ENCODE results near the gene SLC22A5.

SLC22A5 gene

DNA sequence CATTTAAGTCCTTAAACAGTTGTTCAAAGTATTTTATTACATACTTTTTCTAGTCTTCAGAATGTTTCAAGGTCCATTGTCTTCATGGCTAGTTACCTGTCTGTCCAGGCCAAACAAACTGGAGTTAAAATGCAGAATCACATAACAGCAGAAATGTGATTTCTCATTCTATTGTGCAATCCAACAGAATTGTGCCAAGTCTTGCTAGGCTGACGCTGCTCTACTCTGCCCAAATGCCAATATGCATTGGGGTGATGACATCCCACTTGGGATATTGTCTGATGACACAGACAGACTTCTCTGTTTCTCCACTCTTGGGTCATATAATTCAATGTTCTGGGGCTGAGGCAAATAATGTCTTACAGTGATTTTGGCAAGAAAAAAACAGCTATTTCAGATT lies 5.2 kb upstream of the SLC22A5 start:
- peak; percentile 92 for DNase-seq (ENCODE audit: low read depth)

DNA sequence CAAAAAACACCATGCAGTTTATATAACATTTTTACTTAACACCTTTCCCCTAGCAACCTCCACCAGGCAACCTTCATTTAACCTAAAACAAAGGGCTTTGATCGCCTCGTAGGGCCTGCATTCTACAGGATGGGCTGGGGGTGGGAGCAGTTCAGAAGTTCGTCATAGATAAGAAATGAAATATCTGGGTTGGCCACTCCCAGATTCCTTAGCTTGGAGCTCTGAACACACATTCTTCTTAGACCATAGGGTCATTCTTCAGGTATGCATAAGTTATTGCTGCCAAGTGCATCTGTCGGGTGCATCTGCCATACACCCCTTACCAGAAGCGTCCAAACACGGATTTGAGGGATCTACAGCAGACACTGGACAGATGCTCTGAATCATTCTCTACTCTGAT lies 4.3 kb upstream of the SLC22A5 start:
- H3K4me3 ChIP-seq (replicated peaks; ENCODE audit: low read depth, low read length), result no peak overlapping the region
- TF ChIP-seq, protein P1, sequence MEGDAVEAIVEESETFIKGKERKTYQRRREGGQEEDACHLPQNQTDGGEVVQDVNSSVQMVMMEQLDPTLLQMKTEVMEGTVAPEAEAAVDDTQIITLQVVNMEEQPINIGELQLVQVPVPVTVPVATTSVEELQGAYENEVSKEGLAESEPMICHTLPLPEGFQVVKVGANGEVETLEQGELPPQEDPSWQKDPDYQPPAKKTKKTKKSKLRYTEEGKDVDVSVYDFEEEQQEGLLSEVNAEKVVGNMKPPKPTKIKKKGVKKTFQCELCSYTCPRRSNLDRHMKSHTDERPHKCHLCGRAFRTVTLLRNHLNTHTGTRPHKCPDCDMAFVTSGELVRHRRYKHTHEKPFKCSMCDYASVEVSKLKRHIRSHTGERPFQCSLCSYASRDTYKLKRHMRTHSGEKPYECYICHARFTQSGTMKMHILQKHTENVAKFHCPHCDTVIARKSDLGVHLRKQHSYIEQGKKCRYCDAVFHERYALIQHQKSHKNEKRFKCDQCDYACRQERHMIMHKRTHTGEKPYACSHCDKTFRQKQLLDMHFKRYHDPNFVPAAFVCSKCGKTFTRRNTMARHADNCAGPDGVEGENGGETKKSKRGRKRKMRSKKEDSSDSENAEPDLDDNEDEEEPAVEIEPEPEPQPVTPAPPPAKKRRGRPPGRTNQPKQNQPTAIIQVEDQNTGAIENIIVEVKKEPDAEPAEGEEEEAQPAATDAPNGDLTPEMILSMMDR (IDR thresholded peaks at IDR 0.05; ENCODE audit: low read length, missing control alignments), result no peak
- DNase-seq (ENCODE audit: low read depth), result peak; percentile 77

More for the DNA sequence above, 5.2 kb upstream of the SLC22A5 start:
- TF ChIP-seq, protein P1 (IDR thresholded peaks at IDR 0.05; ENCODE audit: low read length, missing control alignments), result no peak
- H3K4me3 ChIP-seq (replicated peaks; ENCODE audit: low read depth, low read length), result no peak overlapping the region

DNA sequence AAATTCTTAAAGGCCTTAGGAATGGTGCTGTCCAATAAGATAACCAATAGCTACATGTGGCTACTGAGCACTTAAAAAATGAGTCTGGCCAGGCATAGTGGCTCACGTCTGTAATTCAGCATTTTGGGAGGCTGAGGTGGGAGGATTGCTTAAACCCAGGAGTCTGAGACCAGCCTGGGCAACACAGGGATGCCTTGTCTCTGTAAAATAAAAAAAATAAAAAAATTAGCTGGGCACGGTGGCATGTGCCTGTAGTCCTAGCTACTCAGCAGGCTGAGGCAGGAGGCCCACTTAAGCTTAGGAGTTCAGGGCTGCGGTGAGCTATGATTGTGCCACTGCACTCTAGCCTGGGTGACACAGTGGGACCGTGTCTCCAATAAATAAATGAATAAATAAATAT lies 1.3 kb upstream of the SLC22A5 start:
- TF ChIP-seq, protein P1 (IDR thresholded peaks at IDR 0.05; ENCODE audit: low read length, missing control alignments), result no peak
- H3K4me3 ChIP-seq (replicated peaks; ENCODE audit: low read depth, low read length), result no peak overlapping the region
- DNase-seq (ENCODE audit: low read depth), result no peak

DNA sequence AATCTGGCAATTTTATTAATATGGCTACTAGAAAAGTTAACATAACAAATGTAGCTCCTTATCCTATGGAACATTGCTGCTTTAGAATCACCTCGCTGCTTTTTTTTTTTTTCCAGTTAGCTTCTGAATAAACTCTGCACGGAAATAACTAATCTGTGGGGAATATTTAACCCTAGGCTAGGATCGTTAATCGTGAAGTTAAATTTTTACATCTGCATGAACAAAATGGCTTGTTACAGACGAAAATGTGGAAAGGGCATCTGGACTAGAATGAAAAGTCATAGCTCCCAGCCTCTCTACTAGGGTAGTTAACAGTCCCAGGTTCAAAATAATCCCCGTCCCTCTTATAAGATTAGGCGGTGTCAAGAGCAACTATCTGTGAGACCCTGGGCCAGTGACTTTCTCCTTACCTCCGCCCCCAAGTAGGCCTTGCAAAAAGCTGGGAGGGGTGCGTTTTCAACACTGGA lies 470 bp upstream of the SLC22A5 start:
- TF ChIP-seq, protein P1 (IDR thresholded peaks at IDR 0.05; ENCODE audit: low read length, missing control alignments), result no peak
- peak overlapping the region; percentile 59 for H3K4me3 ChIP-seq (replicated peaks; ENCODE audit: low read depth, low read length)
- DNase-seq (ENCODE audit: low read depth), result no peak

DNA sequence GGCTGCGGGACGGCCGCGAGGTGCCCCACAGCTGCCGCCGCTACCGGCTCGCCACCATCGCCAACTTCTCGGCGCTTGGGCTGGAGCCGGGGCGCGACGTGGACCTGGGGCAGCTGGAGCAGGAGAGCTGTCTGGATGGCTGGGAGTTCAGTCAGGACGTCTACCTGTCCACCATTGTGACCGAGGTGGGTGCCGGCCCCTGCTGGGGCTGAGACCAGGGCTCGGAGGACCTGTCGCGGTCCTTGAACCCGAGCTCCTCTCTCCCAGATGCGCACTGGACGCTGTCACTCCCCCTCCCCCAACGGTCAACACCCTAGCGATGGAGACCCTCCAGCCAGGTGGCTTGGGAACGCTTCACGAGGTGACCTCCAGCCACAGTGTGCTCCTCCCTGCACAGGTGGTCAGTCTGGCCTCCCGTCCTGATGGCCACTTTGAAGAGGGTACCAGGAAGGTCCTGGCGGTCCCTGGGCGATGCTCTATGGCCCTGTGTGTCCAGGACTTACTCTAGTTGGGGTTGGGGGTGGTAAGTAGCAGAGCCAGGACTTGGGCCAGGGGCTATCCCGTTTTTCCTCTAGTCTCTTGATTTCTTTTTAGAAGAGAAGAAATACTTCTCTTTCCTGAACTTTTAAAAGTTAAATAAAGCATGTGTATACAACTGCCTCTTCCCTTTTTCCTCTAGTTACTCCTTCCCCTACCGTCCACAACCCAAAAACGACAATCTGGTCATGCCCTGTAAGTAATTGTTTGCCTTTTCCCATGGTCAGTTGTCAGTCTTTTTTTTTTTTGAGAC lies 866 bp downstream of the SLC22A5 start:
- H3K4me3 ChIP-seq (replicated peaks; ENCODE audit: low read depth, low read length), result peak overlapping the region; percentile 59
- no peak for DNase-seq (ENCODE audit: low read depth)
- TF ChIP-seq, protein P1 (IDR thresholded peaks at IDR 0.05; ENCODE audit: low read length, missing control alignments), result no peak

DNA sequence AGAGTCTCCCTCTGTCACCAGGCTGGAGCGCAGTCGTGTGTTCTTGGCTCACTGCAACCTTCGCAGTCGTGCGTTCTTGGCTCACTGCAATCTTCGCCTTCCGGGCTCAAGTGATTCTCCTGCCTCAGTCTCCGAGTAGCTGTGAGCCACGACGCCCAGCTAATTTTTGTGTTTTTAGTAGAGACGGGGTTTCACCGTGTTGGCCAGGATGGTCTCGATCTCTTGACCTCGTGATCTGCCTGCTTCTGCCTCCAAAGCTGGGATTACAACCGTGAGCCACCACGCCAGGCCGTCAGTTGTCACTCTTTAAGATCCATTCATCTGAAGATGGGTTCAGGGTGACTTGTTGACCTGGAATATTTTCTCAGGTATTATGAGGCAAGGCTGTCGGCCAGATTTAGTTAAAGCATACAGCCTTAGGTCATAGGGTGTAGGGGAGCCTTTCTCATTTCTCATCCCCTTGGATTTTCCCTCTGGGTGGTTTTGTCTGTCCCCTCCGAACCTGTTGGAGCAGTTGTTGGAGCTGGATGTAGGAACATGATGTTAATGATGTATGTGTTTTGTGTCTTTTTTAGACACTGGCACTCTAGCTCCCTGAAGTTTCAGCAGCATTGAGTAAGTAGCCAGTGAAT lies 1.6 kb downstream of the SLC22A5 start:
- no peak overlapping the region for H3K4me3 ChIP-seq (replicated peaks; ENCODE audit: low read depth, low read length)
- TF ChIP-seq, protein P1 (IDR thresholded peaks at IDR 0.05; ENCODE audit: low read length, missing control alignments), result no peak
- no peak for DNase-seq (ENCODE audit: low read depth)
